ENCODE data around the gene DMRTB1. TPM values are rescaled to one million over a fixed set of nuclear protein-coding genes. Genes with fewer than 3 reads are reported as not detected.

The DMRTB1 gene
- total and polyA plus RNA-seq, 2 donors (not counting 1 experiment from before 2014, with no cell fraction given): not detected

DNA sequence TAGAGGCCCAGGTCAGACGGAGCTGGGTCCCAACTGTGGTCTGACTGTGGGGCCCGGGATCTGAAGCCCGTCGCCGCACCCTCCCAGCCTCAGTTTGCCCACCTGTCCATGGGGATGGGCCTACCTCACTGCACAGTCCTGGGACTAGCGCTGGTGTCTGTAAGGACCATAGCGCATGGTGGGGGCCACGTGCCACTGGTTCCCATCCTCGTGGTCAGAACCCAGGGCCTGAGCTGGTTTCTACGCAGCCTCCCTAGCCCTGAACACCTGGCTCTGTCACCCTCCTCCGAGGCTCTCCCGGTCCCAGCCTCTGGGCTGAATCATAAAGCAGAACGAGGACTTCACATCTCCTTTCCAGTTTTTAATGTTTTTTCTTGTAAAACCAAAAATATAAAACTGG, 46.7 kb downstream of the DMRTB1 start:
- no peaks in the 10 kb centered on the region for H4K20me1 ChIP-seq (ENCODE audit: control insufficient read depth, extremely low read depth, insufficient read depth, low read length)
- H3K4me3 ChIP-seq (replicated peaks in 1 of 4; ENCODE audit: control extremely low read depth in 1 of 4, insufficient read depth in 1 of 4, low read depth in 3 of 4, low read length in 4 of 4): no peak overlapping the region
- DNase-seq (ENCODE audit: low read depth in 2 of 2): no peak
- no peaks in the 10 kb centered on the region for H3K9me3 ChIP-seq (ENCODE audit: control insufficient read depth, insufficient read depth, low read depth, low read length)
- H3K4me1 ChIP-seq (ENCODE audit: control insufficient read depth, extremely low read depth, insufficient read depth, low read length): no peaks in the 10 kb centered on the region
- H2AFZ ChIP-seq (ENCODE audit: low read length): no peak overlapping the region
- no peak for TF ChIP-seq EZH2 (IDR thresholded peaks at IDR 0.05; ENCODE audit: low read length, missing control alignments)
- TF ChIP-seq, protein P1, sequence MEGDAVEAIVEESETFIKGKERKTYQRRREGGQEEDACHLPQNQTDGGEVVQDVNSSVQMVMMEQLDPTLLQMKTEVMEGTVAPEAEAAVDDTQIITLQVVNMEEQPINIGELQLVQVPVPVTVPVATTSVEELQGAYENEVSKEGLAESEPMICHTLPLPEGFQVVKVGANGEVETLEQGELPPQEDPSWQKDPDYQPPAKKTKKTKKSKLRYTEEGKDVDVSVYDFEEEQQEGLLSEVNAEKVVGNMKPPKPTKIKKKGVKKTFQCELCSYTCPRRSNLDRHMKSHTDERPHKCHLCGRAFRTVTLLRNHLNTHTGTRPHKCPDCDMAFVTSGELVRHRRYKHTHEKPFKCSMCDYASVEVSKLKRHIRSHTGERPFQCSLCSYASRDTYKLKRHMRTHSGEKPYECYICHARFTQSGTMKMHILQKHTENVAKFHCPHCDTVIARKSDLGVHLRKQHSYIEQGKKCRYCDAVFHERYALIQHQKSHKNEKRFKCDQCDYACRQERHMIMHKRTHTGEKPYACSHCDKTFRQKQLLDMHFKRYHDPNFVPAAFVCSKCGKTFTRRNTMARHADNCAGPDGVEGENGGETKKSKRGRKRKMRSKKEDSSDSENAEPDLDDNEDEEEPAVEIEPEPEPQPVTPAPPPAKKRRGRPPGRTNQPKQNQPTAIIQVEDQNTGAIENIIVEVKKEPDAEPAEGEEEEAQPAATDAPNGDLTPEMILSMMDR (conservative IDR thresholded peaks at IDR 0.05 in 1 of 2, IDR thresholded peaks at IDR 0.05 in 1 of 2; ENCODE audit: low read depth in 1 of 2, low read length in 2 of 2): no peak
- H3K27ac ChIP-seq (ENCODE audit: insufficient read depth, low read length): no peak overlapping the region
- H3K4me2 ChIP-seq (ENCODE audit: extremely low read depth, insufficient read depth, low read length): no peak overlapping the region
- H3K9ac ChIP-seq (ENCODE audit: insufficient read depth, low read length): no peak overlapping the region
- no peaks in the 10 kb centered on the region for H3K27me3 ChIP-seq (ENCODE audit: control insufficient read depth, insufficient read depth, low read length)
- H3K79me2 ChIP-seq (ENCODE audit: control insufficient read depth, insufficient read depth, low read length): no peaks in the 10 kb centered on the region
- H3K36me3 ChIP-seq (ENCODE audit: control insufficient read depth, insufficient read depth, low read length): no peaks in the 10 kb centered on the region

DNA sequence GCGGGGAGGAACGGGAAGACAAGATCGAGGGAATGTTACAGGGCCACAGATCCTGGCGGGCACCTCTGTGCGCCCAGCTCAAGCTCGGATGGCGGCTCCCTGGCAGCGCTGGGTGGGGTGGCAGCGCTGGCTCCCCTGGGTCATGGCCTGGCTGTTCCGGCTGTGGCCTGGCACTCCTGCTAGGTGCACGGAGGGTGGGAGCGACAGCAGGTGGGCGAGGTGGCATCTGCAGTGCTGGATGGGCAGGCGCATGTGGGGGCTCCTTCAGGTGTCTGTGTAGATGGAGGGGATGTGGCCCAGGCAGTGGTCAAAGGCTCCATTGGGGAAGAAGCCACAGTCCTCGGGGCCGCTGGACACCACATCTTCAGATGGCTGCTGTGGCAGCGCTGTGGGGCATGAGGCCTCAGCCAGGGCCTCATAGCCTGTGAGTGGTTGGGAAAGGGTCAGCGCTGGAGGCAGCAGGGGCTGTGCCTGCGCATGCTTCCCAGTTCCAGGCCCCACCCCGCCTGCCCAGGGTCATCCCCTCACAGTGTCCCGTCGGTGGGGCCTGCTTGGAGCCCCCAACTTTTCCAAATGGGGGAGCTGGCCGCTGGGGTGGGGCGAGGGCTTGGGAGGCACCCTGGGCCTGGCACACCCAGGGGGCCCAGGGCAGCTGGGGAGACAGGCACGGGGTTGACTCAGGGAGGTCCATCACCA, 47.3 kb downstream of the DMRTB1 start:
- Histone ChIP-seq H3K9me3 (ENCODE audit: control insufficient read depth, insufficient read depth, low read depth, low read length) (no peaks in the 10 kb centered on the region), H2AFZ (ENCODE audit: low read length) (no peak overlapping the region), H3K27me3 (ENCODE audit: control insufficient read depth, insufficient read depth, low read length) (no peaks in the 10 kb centered on the region), H3K27ac (ENCODE audit: insufficient read depth, low read length) (no peak overlapping the region), H3K9ac (ENCODE audit: insufficient read depth, low read length) (no peak overlapping the region), H3K4me1 (ENCODE audit: control insufficient read depth, extremely low read depth, insufficient read depth, low read length) (no peaks in the 10 kb centered on the region), H3K36me3 (ENCODE audit: control insufficient read depth, insufficient read depth, low read length) (no peaks in the 10 kb centered on the region), H3K79me2 (ENCODE audit: control insufficient read depth, insufficient read depth, low read length) (no peaks in the 10 kb centered on the region), H3K4me3 (replicated peaks in 1 of 4; ENCODE audit: control extremely low read depth in 1 of 4, insufficient read depth in 1 of 4, low read depth in 3 of 4, low read length in 4 of 4) (no peak overlapping the region), H4K20me1 (ENCODE audit: control insufficient read depth, extremely low read depth, insufficient read depth, low read length) (no peaks in the 10 kb centered on the region), H3K4me2 (ENCODE audit: extremely low read depth, insufficient read depth, low read length) (no peak overlapping the region)
- TF ChIP-seq EZH2 (IDR thresholded peaks at IDR 0.05; ENCODE audit: low read length, missing control alignments): no peak
- TF ChIP-seq, protein P1 (conservative IDR thresholded peaks at IDR 0.05 in 1 of 2, IDR thresholded peaks at IDR 0.05 in 1 of 2; ENCODE audit: low read depth in 1 of 2, low read length in 2 of 2): no peak
- no peak for DNase-seq (ENCODE audit: low read depth in 2 of 2)

DNA sequence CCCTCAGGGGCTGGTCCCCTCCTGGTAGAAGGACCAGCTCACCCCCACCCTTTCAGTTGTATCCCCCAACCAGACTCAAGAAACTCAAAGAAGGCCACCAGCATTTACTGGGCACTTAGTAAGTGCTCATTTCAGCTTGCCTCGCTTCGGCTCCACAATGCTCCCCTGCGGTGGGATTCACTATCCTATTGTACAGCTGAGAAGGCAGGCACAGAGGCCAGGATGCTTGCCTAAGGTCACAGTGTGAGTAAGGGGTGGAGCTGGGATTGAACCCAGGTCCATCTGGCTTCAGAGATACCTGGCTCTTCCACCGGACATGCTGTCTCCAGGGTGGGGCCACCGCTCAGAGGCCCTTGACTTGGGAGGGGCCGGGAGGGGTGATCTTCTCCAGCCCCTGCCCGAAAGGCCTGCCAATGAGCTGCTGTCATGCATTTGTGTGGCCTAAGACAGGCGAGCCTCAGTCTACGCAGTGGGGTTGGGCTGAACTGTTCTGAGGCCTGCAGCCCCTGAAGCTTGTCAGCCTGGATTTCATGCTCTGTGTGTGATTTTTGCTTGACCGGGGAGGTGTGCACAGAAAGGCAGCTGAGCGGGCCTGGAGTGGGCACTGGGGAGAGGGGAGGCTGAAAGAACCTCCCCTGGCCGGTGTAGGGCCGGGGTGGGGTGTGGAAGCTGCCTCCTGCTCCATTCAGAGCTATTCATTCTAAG, 48.1 kb downstream of the DMRTB1 start:
- Histone ChIP-seq H3K27ac (ENCODE audit: insufficient read depth, low read length) (no peak overlapping the region), H3K9ac (ENCODE audit: insufficient read depth, low read length) (no peak overlapping the region), H3K4me3 (replicated peaks in 1 of 4; ENCODE audit: control extremely low read depth in 1 of 4, insufficient read depth in 1 of 4, low read depth in 3 of 4, low read length in 4 of 4) (no peak overlapping the region), H3K36me3 (ENCODE audit: control insufficient read depth, insufficient read depth, low read length) (no peaks in the 10 kb centered on the region), H3K79me2 (ENCODE audit: control insufficient read depth, insufficient read depth, low read length) (no peaks in the 10 kb centered on the region), H4K20me1 (ENCODE audit: control insufficient read depth, extremely low read depth, insufficient read depth, low read length) (no peaks in the 10 kb centered on the region), H3K4me2 (ENCODE audit: extremely low read depth, insufficient read depth, low read length) (no peak overlapping the region), H3K4me1 (ENCODE audit: control insufficient read depth, extremely low read depth, insufficient read depth, low read length) (no peaks in the 10 kb centered on the region), H3K27me3 (ENCODE audit: control insufficient read depth, insufficient read depth, low read length) (no peaks in the 10 kb centered on the region), H2AFZ (ENCODE audit: low read length) (no peak overlapping the region), H3K9me3 (ENCODE audit: control insufficient read depth, insufficient read depth, low read depth, low read length) (no peaks in the 10 kb centered on the region)
- no peak for TF ChIP-seq EZH2 (IDR thresholded peaks at IDR 0.05; ENCODE audit: low read length, missing control alignments)
- TF ChIP-seq, protein P1 (conservative IDR thresholded peaks at IDR 0.05 in 1 of 2, IDR thresholded peaks at IDR 0.05 in 1 of 2; ENCODE audit: low read depth in 1 of 2, low read length in 2 of 2): no peak
- no peak for DNase-seq (ENCODE audit: low read depth in 2 of 2)
